ENCODE results near the gene RNF149. TPM values are rescaled to one million over a fixed set of nuclear protein-coding genes. Genes with fewer than 3 reads are reported as not detected.
A peak's percentile ranks its signal among the peaks of the same experiment; 100 is the strongest.
"Not testable (repeated sequence)": the region's sequence is repeated elsewhere in the genome, so short reads cannot be mapped to it uniquely, and the experiment has no call there.

RNF149 gene
- total RNA-seq, 1 donor from 2014 or later, result 120 TPM

DNA sequence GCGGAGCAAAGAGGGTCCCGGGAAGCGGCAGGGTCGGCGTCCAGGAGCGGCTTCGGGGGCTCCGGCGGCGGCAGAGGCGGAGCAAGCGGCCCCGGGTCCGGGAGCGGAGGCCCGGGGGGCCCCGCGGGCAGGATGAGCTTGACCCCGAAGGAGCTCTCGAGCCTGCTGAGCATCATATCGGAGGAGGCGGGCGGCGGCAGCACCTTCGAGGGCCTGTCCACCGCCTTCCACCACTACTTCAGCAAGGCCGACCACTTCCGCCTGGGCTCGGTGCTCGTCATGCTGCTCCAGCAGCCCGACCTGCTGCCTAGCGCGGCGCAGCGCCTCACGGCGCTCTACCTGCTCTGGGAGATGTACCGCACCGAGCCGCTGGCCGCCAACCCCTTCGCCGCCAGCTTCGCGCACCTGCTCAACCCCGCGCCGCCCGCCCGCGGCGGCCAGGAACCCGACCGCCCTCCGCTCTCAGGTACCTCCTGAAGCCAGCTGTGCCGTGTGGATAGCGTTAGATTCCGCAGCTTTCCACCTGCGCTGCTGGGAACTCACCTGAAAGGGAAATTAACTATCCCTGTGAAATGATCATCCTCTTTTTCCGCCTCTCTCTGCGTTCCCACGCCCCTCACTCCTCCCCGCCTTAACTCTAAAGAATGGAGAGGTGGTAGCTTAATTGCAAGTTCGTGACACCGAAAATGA lies 55.3 kb downstream of the RNF149 start:
- no peak for FAIRE-seq
- H3K36me3 ChIP-seq (ENCODE audit: control insufficient read depth, insufficient read depth, low read length), result no peaks in the 10 kb centered on the region
- TF ChIP-seq, protein P1, sequence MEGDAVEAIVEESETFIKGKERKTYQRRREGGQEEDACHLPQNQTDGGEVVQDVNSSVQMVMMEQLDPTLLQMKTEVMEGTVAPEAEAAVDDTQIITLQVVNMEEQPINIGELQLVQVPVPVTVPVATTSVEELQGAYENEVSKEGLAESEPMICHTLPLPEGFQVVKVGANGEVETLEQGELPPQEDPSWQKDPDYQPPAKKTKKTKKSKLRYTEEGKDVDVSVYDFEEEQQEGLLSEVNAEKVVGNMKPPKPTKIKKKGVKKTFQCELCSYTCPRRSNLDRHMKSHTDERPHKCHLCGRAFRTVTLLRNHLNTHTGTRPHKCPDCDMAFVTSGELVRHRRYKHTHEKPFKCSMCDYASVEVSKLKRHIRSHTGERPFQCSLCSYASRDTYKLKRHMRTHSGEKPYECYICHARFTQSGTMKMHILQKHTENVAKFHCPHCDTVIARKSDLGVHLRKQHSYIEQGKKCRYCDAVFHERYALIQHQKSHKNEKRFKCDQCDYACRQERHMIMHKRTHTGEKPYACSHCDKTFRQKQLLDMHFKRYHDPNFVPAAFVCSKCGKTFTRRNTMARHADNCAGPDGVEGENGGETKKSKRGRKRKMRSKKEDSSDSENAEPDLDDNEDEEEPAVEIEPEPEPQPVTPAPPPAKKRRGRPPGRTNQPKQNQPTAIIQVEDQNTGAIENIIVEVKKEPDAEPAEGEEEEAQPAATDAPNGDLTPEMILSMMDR (IDR thresholded peaks at IDR 0.05; ENCODE audit: insufficient read depth, low read length, severe bottlenecking), result peak; percentile 1
- H3K27me3 ChIP-seq (ENCODE audit: control insufficient read depth, insufficient read depth, low read length), result no peaks in the 10 kb centered on the region
- peak overlapping the region; percentile 92 for H3K4me3 ChIP-seq (ENCODE audit: low read depth, low read length)
- DNase-seq (ENCODE audit: low read depth), result peak; percentile 65

DNA sequence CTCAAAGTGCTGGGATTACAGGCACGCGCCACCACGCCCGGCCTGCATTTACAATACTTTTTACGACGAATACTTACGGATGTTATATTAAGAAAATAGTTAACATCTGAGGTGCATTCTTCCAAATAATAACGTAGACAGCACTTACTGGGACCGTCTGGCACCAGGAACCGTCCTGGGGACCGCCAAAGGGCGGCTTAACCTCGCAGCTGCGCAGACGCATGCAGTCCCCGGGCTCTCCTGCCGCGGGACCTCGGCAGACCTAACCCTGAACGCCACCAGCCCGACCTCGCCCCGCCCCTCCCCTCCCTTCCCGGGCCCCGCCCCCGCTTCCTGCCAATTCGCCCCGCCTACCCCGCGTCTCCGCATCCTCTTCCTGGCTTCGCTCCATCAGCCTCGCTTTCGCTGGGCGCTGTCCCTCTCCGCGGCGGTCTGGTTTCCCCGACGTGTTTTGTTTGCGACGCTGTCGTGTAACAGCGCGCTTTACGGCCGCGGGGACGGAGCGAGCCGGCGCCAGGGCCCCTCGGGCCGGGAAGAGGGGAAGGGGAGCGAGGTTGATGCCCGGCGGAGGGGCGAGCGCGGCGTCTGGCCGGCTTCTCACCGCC lies 56.0 kb downstream of the RNF149 start, which contains the start of gene CNOT11:
Gene CNOT11, plus strand, starts transcription at position 479 of the 605 bp plus-strand sequence. Its CDS starts 79 bp downstream, at position 558.
- TF ChIP-seq, protein P1 (IDR thresholded peaks at IDR 0.05; ENCODE audit: insufficient read depth, low read length, severe bottlenecking), result no peak
- no peak for FAIRE-seq
- DNase-seq (ENCODE audit: low read depth), result peak; percentile 92
- H3K36me3 ChIP-seq (ENCODE audit: control insufficient read depth, insufficient read depth, low read length), result no peaks in the 10 kb centered on the region
- peak within 1 kb of the TSS; percentile 92 for H3K4me3 ChIP-seq (ENCODE audit: low read depth, low read length)
- H3K27me3 ChIP-seq (ENCODE audit: control insufficient read depth, insufficient read depth, low read length), result no peaks in the 10 kb centered on the region

DNA sequence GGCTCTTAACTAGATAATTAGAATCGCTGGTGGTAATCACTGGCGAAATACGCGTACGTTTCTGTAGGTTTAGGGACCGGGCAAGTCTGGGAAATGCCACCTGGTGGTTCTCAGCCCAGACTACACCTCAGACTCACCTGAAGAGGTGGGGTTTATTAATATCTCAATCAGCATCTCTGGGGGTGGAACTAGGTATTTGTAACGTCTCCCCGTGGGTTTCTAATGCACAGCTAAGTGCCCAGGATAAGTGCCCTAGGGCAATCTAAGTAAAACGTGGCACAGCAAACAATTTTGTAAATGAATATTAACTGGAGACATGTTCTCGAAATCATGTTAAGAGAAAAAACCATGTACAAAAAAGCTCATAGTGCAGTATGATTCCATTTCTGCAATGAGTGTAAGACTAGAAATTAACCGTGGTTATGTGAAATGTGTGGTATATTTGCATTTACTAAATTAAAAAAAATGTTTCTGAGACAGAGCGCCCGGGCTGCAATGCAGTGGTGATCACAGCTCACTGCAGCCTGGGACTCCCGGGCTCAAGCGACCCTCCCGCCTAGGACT lies 56.6 kb downstream of the RNF149 start:
- peak overlapping the region; percentile 92 for H3K4me3 ChIP-seq (ENCODE audit: low read depth, low read length)
- DNase-seq (ENCODE audit: low read depth) (peak; percentile 87), FAIRE-seq (no peak)
- TF ChIP-seq, protein P1 (IDR thresholded peaks at IDR 0.05; ENCODE audit: insufficient read depth, low read length, severe bottlenecking), result peak; percentile 64
- no peaks in the 10 kb centered on the region for H3K27me3 ChIP-seq (ENCODE audit: control insufficient read depth, insufficient read depth, low read length)
- no peaks in the 10 kb centered on the region for H3K36me3 ChIP-seq (ENCODE audit: control insufficient read depth, insufficient read depth, low read length)

DNA sequence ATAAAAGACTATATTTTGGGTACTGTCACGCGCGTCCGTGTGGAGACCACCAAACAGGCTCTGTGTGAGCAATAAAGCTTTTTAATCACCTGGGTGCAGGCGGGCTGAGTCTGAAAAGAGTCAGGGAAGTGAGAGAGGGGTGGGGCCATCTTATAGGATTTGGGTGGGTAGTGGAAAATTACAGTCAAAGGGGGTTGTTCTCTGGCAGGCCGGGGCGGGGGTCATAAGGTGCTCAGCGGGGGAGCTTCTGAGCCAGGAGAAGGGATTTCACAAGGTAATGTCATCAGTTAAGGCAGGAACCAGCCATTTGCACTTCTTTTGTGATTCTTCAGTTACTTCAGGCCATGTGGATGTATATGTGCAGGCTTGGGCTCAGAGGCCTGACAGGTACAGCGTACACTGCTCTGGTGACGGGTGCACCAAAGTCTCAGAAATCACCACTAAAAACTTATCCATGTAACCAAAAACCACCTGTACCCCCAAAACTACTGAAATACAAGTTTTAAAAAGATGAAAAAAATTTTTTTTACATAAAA lies 57.2 kb downstream of the RNF149 start:
- not testable (repeated sequence) for H3K4me3 ChIP-seq (ENCODE audit: low read depth, low read length); FAIRE-seq; H3K27me3 ChIP-seq (ENCODE audit: control insufficient read depth, insufficient read depth, low read length); DNase-seq (ENCODE audit: low read depth); H3K36me3 ChIP-seq (ENCODE audit: control insufficient read depth, insufficient read depth, low read length)

DNA sequence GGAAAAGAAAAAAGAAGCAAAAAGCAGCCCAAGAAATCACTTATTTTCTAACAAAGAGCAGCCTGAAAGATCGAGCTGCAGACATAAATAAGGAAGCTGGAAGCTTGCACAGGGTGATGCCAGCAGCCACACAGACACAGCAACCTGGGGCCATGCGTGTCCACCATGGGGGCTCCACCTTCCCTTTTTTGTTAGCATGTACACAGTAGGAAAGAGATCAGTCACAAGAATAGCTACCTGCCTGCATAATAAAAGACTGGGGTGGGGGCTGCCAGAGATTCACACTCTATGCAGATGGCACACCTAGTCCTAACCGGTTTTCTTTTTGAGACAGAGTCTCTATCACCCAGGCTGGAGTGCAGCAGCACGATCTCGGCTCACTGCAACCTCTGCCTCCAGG lies 58.7 kb downstream of the RNF149 start:
- DNase-seq (ENCODE audit: low read depth) (no peak), FAIRE-seq (no peak)
- Histone ChIP-seq H3K27me3 (ENCODE audit: control insufficient read depth, insufficient read depth, low read length) (no peaks in the 10 kb centered on the region), H3K4me3 (ENCODE audit: low read depth, low read length) (no peak overlapping the region), H3K36me3 (ENCODE audit: control insufficient read depth, insufficient read depth, low read length) (no peaks in the 10 kb centered on the region)
- TF ChIP-seq, protein P1 (IDR thresholded peaks at IDR 0.05; ENCODE audit: insufficient read depth, low read length, severe bottlenecking), result no peak

DNA sequence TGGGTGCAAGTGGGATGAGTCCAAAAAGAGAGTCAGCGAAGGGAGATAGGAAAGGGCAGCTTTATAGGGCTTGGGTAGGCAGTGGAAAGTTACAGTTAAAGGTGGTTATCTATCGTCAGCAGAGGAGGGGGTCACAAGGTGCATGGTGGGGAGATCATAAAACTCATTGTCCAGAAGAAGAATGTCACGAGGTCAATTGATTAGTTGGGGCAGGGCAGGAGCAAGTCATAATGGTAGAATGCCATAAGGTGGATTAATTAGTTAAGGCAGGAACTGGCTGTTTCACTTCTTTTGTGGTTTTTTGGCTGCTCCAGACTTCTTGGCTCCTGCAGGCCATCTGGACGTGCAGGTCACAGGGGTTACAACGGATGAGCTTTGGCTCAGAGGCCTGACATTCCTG lies 59.7 kb downstream of the RNF149 start:
- not testable (repeated sequence) for FAIRE-seq; DNase-seq (ENCODE audit: low read depth); H3K27me3 ChIP-seq (ENCODE audit: control insufficient read depth, insufficient read depth, low read length); H3K36me3 ChIP-seq (ENCODE audit: control insufficient read depth, insufficient read depth, low read length); H3K4me3 ChIP-seq (ENCODE audit: low read depth, low read length)

DNA sequence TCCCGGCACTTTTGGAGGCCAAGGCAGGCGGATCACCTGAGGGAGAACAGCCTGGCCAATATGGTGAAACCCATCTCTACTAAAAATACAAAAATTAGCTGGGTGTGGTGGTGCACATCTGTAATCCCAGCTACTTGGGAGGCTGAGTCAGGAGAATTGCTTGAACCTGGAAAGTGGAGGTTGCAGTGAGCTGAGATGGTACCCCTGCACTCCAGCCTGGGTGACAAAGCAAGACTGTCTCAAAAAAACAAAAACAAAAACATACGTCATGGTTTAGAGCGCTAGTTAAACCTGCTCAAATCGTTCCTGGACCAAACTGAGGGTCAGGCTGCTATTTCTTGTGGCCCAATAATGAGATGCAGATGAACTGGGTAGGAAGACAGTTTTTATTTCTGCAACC lies 63.0 kb downstream of the RNF149 start:
- DNase-seq (ENCODE audit: low read depth); H3K4me3 ChIP-seq (ENCODE audit: low read depth, low read length); H3K36me3 ChIP-seq (ENCODE audit: control insufficient read depth, insufficient read depth, low read length); FAIRE-seq; H3K27me3 ChIP-seq (ENCODE audit: control insufficient read depth, insufficient read depth, low read length): not testable (repeated sequence)

DNA sequence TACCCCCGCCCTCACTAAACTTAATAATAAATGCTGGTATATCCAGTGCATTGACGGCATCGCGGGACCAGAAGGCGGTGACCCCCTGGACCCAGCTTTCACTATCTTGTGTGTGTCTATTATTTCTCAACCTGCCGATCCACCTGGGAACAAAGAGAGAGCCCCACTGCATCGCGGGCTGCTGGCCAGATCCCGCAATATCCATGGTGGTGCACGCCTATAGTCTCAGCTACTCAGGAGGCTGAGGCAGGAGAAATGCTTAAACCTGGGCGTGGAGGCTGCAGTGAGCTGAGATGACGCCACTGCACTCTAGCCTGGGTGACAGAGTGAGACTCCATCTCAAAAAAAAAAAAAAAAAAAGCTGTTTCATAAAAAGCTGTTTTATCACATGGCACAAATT lies 63.6 kb downstream of the RNF149 start:
- not testable (repeated sequence) for H3K27me3 ChIP-seq (ENCODE audit: control insufficient read depth, insufficient read depth, low read length); H3K4me3 ChIP-seq (ENCODE audit: low read depth, low read length); H3K36me3 ChIP-seq (ENCODE audit: control insufficient read depth, insufficient read depth, low read length); DNase-seq (ENCODE audit: low read depth); FAIRE-seq

DNA sequence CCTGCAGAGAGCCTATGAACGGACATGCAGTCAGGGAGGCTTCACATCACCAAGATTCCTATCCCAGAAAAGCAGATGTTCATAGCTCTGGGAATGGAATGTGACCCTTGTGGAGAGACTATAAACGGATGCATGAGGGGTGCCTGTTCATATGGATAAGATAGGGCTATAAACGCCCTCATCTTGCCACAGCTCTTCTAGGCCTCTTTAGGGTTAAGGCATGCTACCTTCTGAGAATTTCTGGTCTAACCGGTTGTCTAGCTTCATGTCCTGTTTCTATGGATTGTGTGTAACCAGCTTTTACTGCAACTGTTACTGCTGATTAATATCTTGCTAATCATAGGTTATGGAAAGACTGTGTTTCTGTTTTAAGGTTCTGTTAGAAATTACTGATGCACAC lies 64.1 kb downstream of the RNF149 start:
- not testable (repeated sequence) for FAIRE-seq; H3K27me3 ChIP-seq (ENCODE audit: control insufficient read depth, insufficient read depth, low read length); H3K4me3 ChIP-seq (ENCODE audit: low read depth, low read length); H3K36me3 ChIP-seq (ENCODE audit: control insufficient read depth, insufficient read depth, low read length)
- DNase-seq (ENCODE audit: low read depth), result peak; percentile 58
